ENCODE data around the gene ADGRG3.

The ADGRG3 gene

DNA sequence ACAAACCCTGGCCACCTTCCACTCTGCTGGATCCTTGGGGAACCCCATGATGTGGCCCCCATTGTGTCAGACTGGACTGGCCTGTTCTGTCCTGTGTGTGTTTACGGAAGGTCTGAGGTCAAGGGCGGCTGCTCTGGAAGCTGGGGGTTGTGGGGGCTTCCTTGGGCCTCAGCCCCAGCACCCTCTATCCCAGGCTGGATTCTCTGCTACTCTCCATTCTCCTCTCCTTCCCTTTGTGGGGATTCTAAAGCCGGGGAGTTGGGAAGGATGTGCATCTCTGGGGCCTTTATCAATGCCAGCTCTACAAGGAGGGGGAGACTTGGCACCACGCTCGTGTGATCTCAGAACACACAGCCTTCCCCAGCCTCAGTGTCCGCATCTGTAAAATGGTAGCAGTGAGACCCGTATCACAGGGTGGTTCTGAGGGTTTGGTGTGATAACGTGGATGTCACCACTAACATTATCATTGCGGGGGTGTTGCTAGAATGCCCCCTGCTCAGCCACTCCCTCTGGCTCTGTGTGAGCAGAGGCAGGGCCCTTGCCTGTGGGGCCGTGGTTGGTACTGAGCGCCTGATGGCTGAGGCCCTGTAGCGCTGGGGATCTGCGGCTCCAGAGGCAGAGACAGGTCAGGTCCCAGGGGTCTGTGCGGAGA lies 21.6 kb upstream of the ADGRG3 start:
- peak; percentile 50 for DNase-seq

- DNase-seq: no peak
These were observed 20.8 kb upstream of the ADGRG3 start for GRCh38 chr16:57647136-57647875.

- no peak for DNase-seq
These were observed 20.0 kb upstream of the ADGRG3 start for GRCh38 chr16:57648125-57648524.

DNA sequence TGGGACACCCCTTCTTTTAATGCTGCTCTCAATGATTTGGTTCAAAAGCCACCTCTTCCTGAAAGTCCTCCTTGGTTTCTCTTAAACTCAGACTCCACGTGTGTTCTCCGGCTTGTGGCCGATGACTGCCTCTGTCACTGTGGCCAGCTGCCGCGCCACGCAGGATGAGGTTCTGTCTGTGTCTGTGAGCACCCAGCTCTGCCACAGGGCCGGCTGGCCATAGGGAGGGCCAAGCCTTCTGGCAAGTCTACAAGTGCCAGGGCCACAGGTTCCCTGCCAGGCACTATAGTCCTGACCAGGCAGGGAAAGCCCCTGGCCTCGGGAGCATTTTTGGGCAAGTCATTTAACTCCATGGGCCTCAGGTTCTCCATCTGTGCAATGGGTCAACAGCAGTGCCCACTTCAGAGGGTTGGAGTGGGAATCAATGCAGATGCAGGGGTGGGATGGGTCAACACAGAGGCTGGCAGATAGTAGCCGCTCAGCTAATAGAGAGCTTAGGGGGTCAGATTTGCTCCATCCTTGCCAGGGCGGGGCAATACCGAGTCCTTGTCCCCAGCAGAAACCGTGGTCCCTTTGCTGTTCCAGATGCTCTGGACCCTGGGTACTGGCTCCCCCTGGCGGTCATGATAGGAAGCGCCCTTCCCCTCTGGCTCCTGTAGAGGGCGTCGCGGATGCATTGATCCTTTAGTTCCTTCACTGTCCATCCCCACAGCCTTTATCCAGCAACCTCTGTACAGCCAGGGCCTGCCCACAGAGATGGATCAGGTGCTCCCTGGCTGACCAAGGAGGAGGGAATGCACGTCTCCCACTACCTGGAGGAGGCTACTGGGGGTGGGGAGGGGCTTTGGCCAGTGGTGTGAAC lies 19.3 kb upstream of the ADGRG3 start:
- DNase-seq: peak; percentile 87

DNA sequence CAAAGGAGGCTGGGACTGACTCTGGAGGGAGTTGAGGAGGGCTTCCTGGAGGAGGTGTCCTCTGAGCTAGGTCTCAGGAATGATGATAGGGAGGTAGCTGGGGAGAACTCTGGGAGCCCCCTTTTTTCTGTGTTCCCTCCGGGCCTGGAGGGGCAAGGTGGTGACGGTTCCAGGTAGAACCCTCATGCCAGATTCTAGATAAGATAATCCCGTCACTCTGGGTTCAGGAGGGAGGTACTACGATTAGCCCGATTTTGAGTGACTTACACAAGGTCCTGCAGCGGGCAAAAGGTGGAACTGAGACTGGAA lies 18.7 kb upstream of the ADGRG3 start:
- DNase-seq: no peak

DNA sequence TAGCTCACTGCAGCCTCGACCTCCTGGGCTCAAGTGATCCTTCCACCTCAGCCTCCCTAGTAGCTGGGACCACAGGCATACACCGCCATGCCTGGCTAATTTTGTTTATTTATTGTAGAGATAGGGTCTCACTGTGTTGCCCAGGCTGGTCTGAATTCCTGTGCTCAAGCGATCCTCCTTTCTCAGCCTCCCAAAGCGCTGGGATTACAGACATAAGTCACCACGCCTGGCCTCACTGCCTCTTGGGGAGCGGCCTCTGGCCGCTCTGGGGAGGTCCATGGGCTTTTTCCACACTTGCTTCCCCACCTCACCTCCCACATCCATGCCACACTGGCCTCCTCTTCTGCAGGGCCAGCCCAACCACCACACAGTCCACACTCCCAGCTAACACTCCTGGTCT lies 18.3 kb upstream of the ADGRG3 start:
- no peak for DNase-seq

- peak; percentile 47 for DNase-seq
These were observed 16.5 kb upstream of the ADGRG3 start for GRCh38 chr16:57651344-57652333.

- no peak for DNase-seq
These were observed 15.2 kb upstream of the ADGRG3 start for GRCh38 chr16:57652695-57653471.

DNA sequence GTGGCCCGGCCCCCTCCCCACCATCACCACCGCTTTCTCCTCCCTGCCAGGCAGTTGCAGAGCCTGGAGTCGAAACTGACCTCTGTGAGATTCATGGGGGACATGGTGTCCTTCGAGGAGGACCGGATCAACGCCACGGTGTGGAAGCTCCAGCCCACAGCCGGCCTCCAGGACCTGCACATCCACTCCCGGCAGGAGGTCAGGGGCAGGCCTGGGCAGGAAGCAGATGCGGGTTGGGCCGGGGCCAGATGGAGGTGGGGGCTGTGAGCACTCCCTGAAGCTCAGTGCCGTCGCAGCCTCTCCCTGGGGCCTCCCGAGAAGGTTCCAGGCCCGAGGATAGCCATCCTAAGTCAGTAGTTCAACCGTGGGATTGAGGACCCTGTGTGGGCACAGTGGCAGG lies 14.2 kb upstream of the ADGRG3 start:
- DNase-seq: no peak

GRCh38 chr16:57656342-57656955 lies 11.7 kb upstream of the ADGRG3 start:
- DNase-seq: no peak

DNA sequence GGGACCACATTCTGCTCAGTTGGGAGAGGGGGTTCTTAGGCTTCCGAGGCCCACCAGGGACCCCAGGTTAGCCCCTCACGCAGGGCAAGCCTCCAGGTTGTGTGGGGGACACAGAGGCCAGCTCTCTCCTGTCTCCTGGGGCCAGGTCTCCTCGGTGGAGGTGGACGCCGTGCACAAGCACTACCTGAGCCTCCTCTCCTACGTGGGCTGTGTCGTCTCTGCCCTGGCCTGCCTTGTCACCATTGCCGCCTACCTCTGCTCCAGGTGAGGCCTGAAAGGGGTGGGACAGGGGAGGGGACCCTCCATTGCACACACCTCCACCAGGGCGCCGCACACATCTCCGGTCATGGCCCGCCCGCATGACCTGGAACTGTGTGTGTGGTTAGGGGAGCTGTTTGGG lies 10.9 kb upstream of the ADGRG3 start:
- no peak for DNase-seq

GRCh38 chr16:57658130-57658877 lies 9.8 kb upstream of the ADGRG3 start:
- no peak for DNase-seq

GRCh38 chr16:57658878-57659674 lies 9.0 kb upstream of the ADGRG3 start:
- no peak for DNase-seq

DNA sequence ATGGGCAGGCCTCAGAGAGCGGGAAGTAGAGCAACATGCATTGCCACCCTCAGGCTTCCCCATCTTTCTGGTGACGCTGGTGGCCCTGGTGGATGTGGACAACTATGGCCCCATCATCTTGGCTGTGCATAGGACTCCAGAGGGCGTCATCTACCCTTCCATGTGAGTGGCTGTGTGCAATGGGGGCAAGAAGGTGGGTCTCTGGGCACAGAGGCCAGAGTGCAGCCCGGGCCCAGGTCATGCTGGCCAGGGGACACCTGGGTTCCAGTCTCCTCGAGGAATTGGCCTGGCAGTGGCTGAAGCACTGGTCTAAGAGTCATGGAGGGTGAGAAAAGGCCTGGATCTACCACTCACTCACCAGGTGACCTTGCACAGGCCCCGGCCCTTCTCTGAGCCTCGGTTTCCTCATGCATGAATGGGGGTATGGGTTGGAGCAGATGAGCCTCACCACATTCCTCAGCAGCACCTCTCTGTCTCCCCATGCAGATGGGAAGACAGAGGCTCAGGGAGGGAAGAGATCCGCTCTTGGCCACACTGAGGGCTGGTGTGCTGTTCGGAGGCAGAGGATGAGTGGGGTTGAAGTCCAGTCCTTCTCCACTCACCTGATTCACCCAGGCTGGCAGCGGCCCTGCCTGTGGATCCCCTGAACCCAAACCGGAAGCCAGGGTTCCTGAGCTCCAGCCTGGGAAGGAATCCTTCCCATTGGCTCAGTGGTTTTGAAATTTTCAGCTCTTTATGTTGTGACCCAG lies 7.2 kb upstream of the ADGRG3 start:
- no peak for DNase-seq

GRCh38 chr16:57661510-57661909 lies 6.6 kb upstream of the ADGRG3 start:
- no peak for DNase-seq

DNA sequence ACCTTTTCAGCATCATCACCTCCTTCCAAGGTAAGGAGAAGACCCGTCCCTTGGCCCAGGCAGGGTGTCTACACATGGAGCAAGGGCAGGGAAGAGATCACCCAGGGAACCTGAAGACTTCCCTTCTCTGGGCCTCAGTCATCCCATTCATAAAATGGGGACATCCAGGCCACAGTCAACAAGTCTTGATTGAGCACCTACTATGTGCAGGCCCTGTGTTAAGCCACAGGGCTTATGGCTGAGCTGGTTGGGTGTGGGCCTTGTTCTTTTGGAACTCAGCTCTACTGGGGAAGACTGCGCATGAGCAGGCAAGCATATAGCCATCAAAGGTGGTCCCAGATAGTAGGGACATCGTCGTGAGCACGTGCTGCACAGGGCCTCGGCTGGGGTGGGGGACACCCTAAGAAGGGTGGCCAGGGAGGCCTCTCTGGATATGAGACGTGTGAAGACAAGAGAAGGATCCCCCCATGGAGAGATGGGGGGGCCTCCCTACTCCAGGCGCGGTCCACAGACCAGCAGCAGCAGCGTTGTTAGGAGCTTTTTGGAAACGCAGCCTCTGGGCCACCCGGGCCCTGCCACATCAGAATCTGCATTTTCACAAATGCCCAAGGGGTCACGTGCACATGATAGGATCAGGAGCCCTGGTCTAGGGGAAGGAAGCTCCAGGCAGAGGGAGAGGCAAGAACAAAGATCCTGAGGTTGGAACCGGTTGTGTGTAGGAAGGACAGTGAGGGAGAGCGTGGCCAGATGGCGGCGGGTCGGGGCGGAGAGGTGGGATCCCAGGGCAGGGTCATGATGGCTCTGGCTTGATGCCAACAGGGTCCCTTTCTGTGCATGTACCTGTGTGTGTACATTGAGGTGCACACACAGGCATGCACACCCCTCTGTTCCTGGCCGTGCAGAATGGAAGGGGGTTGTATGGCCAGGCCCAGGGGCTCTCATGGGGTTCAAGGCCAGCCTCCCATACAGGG lies 5.9 kb upstream of the ADGRG3 start:
- DNase-seq: no peak

DNA sequence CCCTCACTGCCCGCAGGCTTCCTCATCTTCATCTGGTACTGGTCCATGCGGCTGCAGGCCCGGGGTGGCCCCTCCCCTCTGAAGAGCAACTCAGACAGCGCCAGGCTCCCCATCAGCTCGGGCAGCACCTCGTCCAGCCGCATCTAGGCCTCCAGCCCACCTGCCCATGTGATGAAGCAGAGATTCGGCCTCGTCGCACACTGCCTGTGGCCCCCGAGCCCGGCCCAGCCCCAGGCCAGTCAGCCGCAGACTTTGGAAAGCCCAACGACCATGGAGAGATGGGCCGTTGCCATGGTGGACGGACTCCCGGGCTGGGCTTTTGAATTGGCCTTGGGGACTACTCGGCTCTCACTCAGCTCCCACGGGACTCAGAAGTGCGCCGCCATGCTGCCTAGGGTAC lies 4.7 kb upstream of the ADGRG3 start:
- DNase-seq: no peak

Data from CD4-positive, alpha-beta T cell treated with Interleukin-12 subunit alpha and Interleukin-12 subunit beta, for 1 hour (primary cell).